HepG2 (cell line): ENCODE measurements around the gene CENPL. TPM values are rescaled to one million over a fixed set of nuclear protein-coding genes. Genes with fewer than 3 reads are reported as not detected.

Source experiments
- CAMTA2 ChIP-seq: sonication (generic); formaldehyde crosslinking; IDR thresholded peaks from 2 replicates; pipeline ENCODE4 v1.4.0; 2020; ENCODE audit warnings: mild to moderate bottlenecking, missing genetic modification reagents, borderline replicate concordance
- ETS1 ChIP-seq: sonication (generic); formaldehyde crosslinking; IDR thresholded peaks from 2 replicates; pipeline ENCODE4 v1.4.0; 2020; ENCODE audit warnings: missing genetic modification reagents
- FOXA3 ChIP-seq: IDR thresholded peaks from 2 replicates; pipeline ENCODE4 v1.6.1; 2016; ENCODE audit warnings: missing genetic modification reagents, missing compliant biosample characterization
- KDM2A ChIP-seq: sonication (generic); formaldehyde crosslinking; IDR thresholded peaks from 2 replicates; pipeline ENCODE4 v1.4.0; 2020; ENCODE audit warnings: low read depth, missing genetic modification reagents, borderline replicate concordance
- RBM39 ChIP-seq: fragments of 200-400 bp; formaldehyde crosslinking; IDR thresholded peaks from one replicate; pipeline ENCODE4 v1.6.1; 2018; ENCODE audit warnings: antibody characterized with exemption, mild to moderate bottlenecking, low read depth, low read length; ENCODE audit not compliant: poor library complexity, severe bottlenecking
- SMC3 ChIP-seq: IDR thresholded peaks from 2 replicates; pipeline ENCODE4 v1.6.1; 2011; ENCODE audit warnings: low read length, improper control_type of control experiment
- U2AF1 ChIP-seq: fragments of 200-400 bp; formaldehyde crosslinking; optimal IDR thresholded peaks from 2 replicates; pipeline ENCODE3; 2017; ENCODE audit warnings: mild to moderate bottlenecking, low read depth, low read length
- ZBTB14 ChIP-seq: sonication (generic); formaldehyde crosslinking; IDR thresholded peaks from 2 replicates; pipeline ENCODE4 v1.4.0; 2020; ENCODE audit warnings: missing genetic modification reagents
- ZFP82 ChIP-seq: sonication (generic); formaldehyde crosslinking; IDR thresholded peaks from 2 replicates; pipeline ENCODE4 v1.5.1; 2020; ENCODE audit warnings: mild to moderate bottlenecking, missing genetic modification reagents, borderline replicate concordance
- ZNF354B ChIP-seq: sonication (generic); formaldehyde crosslinking; IDR thresholded peaks from 2 replicates; pipeline ENCODE4 v1.8.0; 2022; ENCODE audit warnings: mild to moderate bottlenecking, missing genetic modification reagents
- ZNF430 ChIP-seq: sonication (generic); formaldehyde crosslinking; IDR thresholded peaks from 2 replicates; pipeline ENCODE4 v1.9.0; 2021; ENCODE audit warnings: mild to moderate bottlenecking, missing genetic modification reagents
- ZNF546 ChIP-seq: sonication (generic); formaldehyde crosslinking; conservative IDR thresholded peaks from 2 replicates; pipeline ENCODE4 v1.8.1; 2023; ENCODE audit warnings: mild to moderate bottlenecking, missing genetic modification reagents
- ZNF550 ChIP-seq: sonication (generic); formaldehyde crosslinking; IDR thresholded peaks from 2 replicates; pipeline ENCODE4 v1.4.0; 2020; ENCODE audit warnings: mild to moderate bottlenecking, missing genetic modification reagents, borderline replicate concordance
- ZNF629 ChIP-seq: sonication (generic); formaldehyde crosslinking; conservative IDR thresholded peaks from 2 replicates; pipeline ENCODE4 v1.5.0; 2020; ENCODE audit warnings: missing genetic modification reagents
- polyA plus RNA-seq, 8 experiments: library from polyadenylated mRNA; depleted of rRNA in 3 of 8; stranded (reverse) in 7 of 8; unstranded in 1 of 8; fragments of >200 nt; fragmentation: Illumina TruSeq in 4 of 8; extraction: Trizol in 4 of 8; gene quantifications; 2 replicates each; pipeline versions ENCODE4 v1.2.1 to v1.2.3, GENCODE V29; 2011 to 2016; ENCODE audit warnings: low read depth in 4 of 8, missing spikeins in 1 of 8, mixed read lengths in 1 of 8; ENCODE audit not compliant: insufficient read depth in 1 of 8
- total RNA-seq, 5 experiments: library from RNA; depleted of rRNA; stranded (reverse); fragments of >200 nt; fragmentation: Illumina TruSeq; extraction: Trizol; gene quantifications; 2 replicates each; pipeline ENCODE4 v1.2.3, GENCODE V29; 2016; ENCODE audit warnings: low read depth in 1 of 5
- TF ChIP-seq, protein P1 (sequence below): sonication (generic); formaldehyde crosslinking; IDR thresholded peaks from 2 replicates; pipeline ENCODE4 v1.4.0; 2020; ENCODE audit warnings: missing genetic modification reagents
- TF ChIP-seq, protein P2 (sequence below): sonication (generic); formaldehyde crosslinking; conservative IDR thresholded peaks from 2 replicates; pipeline ENCODE4 v1.4.0; 2020; ENCODE audit warnings: mild to moderate bottlenecking, missing genetic modification reagents, moderate library complexity

The CENPL gene
- total and polyA plus RNA-seq, 2 of the 13 experiments (the other 11 are each of a cell fraction or from before 2014, with no cell fraction given), result 4.4 to 14.2 TPM

DNA sequence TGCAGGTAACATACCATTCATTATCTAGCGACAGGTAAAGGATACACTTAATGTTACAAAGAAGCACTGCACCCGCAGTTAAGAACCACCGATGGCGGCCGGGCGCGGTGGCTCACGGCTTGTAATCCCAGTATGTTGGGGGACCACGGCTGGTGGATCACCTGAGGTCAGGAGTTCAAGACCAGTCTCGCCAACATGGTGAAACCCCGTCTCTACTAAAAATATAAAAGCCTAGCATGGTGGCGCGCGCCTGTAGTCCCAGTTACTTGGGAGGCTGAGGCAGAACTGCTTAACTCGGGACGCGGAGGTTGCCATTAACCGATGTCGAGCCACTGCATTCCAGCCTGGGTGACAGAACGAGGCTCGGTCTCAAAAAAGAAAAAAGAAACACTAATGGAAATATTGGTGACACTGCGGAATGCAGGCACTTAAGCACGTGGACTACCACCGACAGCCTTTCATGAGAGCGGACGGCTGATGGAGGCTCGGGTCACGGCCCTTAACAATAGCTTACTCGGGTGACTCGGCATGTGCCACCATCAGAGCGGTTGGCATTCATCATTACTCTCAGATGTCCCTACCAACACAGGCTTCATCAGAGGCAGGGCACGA, 42.6 kb upstream of the CENPL start (continued):
- TF ChIP-seq, protein P1, sequence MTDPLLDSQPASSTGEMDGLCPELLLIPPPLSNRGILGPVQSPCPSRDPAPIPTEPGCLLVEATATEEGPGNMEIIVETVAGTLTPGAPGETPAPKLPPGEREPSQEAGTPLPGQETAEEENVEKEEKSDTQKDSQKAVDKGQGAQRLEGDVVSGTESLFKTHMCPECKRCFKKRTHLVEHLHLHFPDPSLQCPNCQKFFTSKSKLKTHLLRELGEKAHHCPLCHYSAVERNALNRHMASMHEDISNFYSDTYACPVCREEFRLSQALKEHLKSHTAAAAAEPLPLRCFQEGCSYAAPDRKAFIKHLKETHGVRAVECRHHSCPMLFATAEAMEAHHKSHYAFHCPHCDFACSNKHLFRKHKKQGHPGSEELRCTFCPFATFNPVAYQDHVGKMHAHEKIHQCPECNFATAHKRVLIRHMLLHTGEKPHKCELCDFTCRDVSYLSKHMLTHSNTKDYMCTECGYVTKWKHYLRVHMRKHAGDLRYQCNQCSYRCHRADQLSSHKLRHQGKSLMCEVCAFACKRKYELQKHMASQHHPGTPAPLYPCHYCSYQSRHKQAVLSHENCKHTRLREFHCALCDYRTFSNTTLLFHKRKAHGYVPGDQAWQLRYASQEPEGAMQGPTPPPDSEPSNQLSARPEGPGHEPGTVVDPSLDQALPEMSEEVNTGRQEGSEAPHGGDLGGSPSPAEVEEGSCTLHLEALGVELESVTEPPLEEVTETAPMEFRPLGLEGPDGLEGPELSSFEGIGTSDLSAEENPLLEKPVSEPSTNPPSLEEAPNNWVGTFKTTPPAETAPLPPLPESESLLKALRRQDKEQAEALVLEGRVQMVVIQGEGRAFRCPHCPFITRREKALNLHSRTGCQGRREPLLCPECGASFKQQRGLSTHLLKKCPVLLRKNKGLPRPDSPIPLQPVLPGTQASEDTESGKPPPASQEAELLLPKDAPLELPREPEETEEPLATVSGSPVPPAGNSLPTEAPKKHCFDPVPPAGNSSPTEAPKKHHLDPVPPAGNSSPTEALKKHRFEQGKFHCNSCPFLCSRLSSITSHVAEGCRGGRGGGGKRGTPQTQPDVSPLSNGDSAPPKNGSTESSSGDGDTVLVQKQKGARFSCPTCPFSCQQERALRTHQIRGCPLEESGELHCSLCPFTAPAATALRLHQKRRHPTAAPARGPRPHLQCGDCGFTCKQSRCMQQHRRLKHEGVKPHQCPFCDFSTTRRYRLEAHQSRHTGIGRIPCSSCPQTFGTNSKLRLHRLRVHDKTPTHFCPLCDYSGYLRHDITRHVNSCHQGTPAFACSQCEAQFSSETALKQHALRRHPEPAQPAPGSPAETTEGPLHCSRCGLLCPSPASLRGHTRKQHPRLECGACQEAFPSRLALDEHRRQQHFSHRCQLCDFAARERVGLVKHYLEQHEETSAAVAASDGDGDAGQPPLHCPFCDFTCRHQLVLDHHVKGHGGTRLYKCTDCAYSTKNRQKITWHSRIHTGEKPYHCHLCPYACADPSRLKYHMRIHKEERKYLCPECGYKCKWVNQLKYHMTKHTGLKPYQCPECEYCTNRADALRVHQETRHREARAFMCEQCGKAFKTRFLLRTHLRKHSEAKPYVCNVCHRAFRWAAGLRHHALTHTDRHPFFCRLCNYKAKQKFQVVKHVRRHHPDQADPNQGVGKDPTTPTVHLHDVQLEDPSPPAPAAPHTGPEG (CRISPR knock-in tag), result 0 out of 2 replicates have a peak, but pooled peaks have one; percentile 44
- TF ChIP-seq ZFP82 (CRISPR knock-in tag) (no peak), FOXA3 (CRISPR knock-in tag) (no peak), U2AF1 (peak; percentile 81), ETS1 (CRISPR knock-in tag) (no peak), CAMTA2 (0 out of 2 replicates have a peak, but pooled peaks have one; percentile 86), SMC3 (no peak), RBM39 (no peak), ZNF354B (0 out of 2 replicates have a peak, but pooled peaks have one; percentile 17), ZBTB14 (CRISPR knock-in tag) (0 out of 2 replicates have a peak, but pooled peaks have one; percentile 6), KDM2A (CRISPR knock-in tag) (no peak), ZNF430 (CRISPR knock-in tag) (peak; percentile 35; the same call in 1 of the 2 replicates), ZNF550 (CRISPR knock-in tag) (no peak), ZNF629 (CRISPR knock-in tag) (no peak), ZNF546 (no peak)
- TF ChIP-seq, protein P2, sequence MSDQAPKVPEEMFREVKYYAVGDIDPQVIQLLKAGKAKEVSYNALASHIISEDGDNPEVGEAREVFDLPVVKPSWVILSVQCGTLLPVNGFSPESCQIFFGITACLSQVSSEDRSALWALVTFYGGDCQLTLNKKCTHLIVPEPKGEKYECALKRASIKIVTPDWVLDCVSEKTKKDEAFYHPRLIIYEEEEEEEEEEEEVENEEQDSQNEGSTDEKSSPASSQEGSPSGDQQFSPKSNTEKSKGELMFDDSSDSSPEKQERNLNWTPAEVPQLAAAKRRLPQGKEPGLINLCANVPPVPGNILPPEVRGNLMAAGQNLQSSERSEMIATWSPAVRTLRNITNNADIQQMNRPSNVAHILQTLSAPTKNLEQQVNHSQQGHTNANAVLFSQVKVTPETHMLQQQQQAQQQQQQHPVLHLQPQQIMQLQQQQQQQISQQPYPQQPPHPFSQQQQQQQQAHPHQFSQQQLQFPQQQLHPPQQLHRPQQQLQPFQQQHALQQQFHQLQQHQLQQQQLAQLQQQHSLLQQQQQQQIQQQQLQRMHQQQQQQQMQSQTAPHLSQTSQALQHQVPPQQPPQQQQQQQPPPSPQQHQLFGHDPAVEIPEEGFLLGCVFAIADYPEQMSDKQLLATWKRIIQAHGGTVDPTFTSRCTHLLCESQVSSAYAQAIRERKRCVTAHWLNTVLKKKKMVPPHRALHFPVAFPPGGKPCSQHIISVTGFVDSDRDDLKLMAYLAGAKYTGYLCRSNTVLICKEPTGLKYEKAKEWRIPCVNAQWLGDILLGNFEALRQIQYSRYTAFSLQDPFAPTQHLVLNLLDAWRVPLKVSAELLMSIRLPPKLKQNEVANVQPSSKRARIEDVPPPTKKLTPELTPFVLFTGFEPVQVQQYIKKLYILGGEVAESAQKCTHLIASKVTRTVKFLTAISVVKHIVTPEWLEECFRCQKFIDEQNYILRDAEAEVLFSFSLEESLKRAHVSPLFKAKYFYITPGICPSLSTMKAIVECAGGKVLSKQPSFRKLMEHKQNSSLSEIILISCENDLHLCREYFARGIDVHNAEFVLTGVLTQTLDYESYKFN (CRISPR knock-in tag), result no peak
